RWPE2 (cell line): ENCODE measurements around the gene SBDS.

Experiments
- ATAC-seq: fragments of 200-7000 bp; cut with Tn5 transposase; 3 replicates; pipeline ENCODE4 v1.9.1; 2021; ENCODE audit warnings: low read depth
- DNase-seq: peaks from one replicate; pipeline ENCODE4 v3.0.0-alpha.2; 2020; ENCODE audit warnings: low spot score
- H3K27ac ChIP-seq: fragments of 450-650 bp; 2 replicates; pipeline ENCODE4 v1.5.1; 2017; ENCODE audit warnings: mild to moderate bottlenecking; ENCODE audit not compliant: poor library complexity, severe bottlenecking
- H3K27me3 ChIP-seq: fragments of 250-450 bp; sonication (Bioruptor Pico); 2 replicates; pipeline ENCODE4 v1.5.1; 2021; ENCODE audit warnings: mild to moderate bottlenecking, moderate library complexity; ENCODE audit not compliant: insufficient read depth, poor library complexity, severe bottlenecking
- H3K36me3 ChIP-seq: fragments of 250-450 bp; sonication (Bioruptor Pico); 2 replicates; pipeline ENCODE4 v1.5.1; 2020; ENCODE audit warnings: low read depth, mild to moderate bottlenecking, moderate library complexity
- H3K4me1 ChIP-seq: fragments of 250-450 bp; sonication (Bioruptor Pico); 2 replicates; pipeline ENCODE4 v1.5.1; 2021; ENCODE audit warnings: mild to moderate bottlenecking, moderate library complexity; ENCODE audit not compliant: insufficient read depth, poor library complexity, severe bottlenecking
- H3K4me3 ChIP-seq: fragments of 250-450 bp; sonication (Bioruptor Pico); 2 replicates; pipeline ENCODE4 v1.5.1; 2021; ENCODE audit warnings: mild to moderate bottlenecking, moderate library complexity; ENCODE audit not compliant: severe bottlenecking
- H3K9me3 ChIP-seq: fragments of 250-450 bp; sonication (Bioruptor Pico); 2 replicates; pipeline ENCODE4 v1.5.1; 2021; ENCODE audit warnings: mild to moderate bottlenecking, moderate library complexity; ENCODE audit not compliant: severe bottlenecking
- TF ChIP-seq, protein P1 (sequence below): fragments of 450-650 bp; IDR thresholded peaks from one replicate; pipeline ENCODE4 v1.5.1; 2017; ENCODE audit warnings: mild to moderate bottlenecking, moderate library complexity; ENCODE audit not compliant: poor library complexity, severe bottlenecking

The SBDS gene

DNA sequence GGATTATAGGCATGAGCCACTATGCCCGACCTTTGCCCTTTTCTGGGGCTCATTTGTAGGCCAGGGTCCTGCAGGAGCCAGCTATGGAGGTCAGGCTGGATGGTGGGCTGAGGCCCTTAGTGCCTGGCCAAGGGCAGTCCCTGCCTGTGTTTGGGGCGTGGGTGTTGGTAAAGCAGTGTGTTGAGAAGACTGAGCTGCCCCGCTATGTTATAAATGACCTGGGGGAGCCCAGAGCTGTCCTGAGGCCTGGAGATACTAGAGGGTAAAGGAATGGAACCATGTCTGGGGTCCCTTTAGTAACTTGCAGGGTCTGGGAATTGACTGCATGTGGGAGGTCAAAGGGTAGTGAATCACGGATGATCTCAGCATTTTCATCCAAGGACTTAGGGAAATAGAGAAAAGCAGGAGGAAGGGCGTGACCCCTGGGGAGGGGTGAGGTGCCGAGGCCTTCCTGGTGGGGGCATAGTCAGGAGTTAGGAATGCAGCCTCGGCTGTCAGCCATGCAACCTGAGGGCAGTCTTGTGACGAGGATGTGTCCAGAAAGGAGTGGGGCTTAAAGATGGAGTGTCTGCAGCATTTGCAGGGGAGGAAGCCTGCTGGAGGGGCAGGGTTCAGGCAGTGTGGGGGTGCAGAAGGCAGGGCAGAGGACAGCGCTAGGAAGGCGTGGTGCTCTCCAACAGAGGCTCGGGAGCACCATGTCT lies 42.9 kb downstream of the SBDS start:
- no peaks in the 10 kb centered on the region for H3K27me3 ChIP-seq
- H3K9me3 ChIP-seq, result no peaks in the 10 kb centered on the region
- peaks cover 14% of the 10 kb centered on the region for H3K4me1 ChIP-seq
- DNase-seq (peak; percentile 84), ATAC-seq (peak; percentile 99)
- H3K4me3 ChIP-seq, result no peak overlapping the region
- peak overlapping the region; percentile 81 for H3K27ac ChIP-seq
- TF ChIP-seq, protein P1, sequence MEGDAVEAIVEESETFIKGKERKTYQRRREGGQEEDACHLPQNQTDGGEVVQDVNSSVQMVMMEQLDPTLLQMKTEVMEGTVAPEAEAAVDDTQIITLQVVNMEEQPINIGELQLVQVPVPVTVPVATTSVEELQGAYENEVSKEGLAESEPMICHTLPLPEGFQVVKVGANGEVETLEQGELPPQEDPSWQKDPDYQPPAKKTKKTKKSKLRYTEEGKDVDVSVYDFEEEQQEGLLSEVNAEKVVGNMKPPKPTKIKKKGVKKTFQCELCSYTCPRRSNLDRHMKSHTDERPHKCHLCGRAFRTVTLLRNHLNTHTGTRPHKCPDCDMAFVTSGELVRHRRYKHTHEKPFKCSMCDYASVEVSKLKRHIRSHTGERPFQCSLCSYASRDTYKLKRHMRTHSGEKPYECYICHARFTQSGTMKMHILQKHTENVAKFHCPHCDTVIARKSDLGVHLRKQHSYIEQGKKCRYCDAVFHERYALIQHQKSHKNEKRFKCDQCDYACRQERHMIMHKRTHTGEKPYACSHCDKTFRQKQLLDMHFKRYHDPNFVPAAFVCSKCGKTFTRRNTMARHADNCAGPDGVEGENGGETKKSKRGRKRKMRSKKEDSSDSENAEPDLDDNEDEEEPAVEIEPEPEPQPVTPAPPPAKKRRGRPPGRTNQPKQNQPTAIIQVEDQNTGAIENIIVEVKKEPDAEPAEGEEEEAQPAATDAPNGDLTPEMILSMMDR, result no peak
- peaks cover 90% of the 10 kb centered on the region for H3K36me3 ChIP-seq

- no peak for ATAC-seq
- TF ChIP-seq, protein P1, result no peak
These were observed 44.6 kb downstream of the SBDS start for GRCh38 chr7:66950763-66951162.

DNA sequence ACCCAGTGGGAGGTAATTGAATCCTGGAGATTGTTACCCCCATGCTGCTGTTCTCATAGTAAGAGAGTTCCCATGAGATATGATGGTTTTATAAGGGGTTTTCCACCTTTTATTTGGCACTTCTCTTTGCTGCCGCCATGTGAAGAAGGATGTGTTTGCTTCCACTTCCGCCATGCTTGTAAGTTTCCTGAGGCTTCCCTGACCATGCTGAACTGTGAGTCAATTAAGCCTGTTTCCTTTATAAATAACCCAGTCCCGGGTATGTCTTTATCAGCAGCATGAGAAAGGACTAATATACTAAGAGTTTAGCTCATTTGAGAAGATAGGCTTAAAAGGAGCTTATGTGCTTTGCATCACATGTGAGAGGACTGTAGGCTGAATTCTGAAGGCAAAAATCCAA lies 45.1 kb downstream of the SBDS start:
- Histone ChIP-seq H3K9me3 (no peaks in the 10 kb centered on the region), H3K36me3 (peaks cover 82% of the 10 kb centered on the region), H3K27me3 (no peaks in the 10 kb centered on the region), H3K4me3 (no peak overlapping the region), H3K27ac (peak overlapping the region; percentile 81), H3K4me1 (peaks cover 14% of the 10 kb centered on the region)
- DNase-seq (no peak), ATAC-seq (no peak)
- TF ChIP-seq, protein P1, result no peak

More at GRCh38 chr7:66950763-66951162, 44.6 kb downstream of the SBDS start:
- H3K36me3 ChIP-seq, result peaks cover 82% of the 10 kb centered on the region
- DNase-seq, result peak; percentile 17
- no peak overlapping the region for H3K4me3 ChIP-seq
- H3K27ac ChIP-seq, result peak overlapping the region; percentile 81
- peaks cover 14% of the 10 kb centered on the region for H3K4me1 ChIP-seq
- no peaks in the 10 kb centered on the region for H3K9me3 ChIP-seq
- no peaks in the 10 kb centered on the region for H3K27me3 ChIP-seq

- Histone ChIP-seq H3K4me1 (peaks cover 14% of the 10 kb centered on the region), H3K27ac (no peak overlapping the region), H3K27me3 (no peaks in the 10 kb centered on the region), H3K4me3 (no peak overlapping the region), H3K36me3 (peaks cover 82% of the 10 kb centered on the region), H3K9me3 (no peaks in the 10 kb centered on the region)
- DNase-seq, result no peak
- TF ChIP-seq, protein P1, result no peak
- ATAC-seq, result no peak
These were observed 46.8 kb downstream of the SBDS start for GRCh38 chr7:66948480-66949109.

DNA sequence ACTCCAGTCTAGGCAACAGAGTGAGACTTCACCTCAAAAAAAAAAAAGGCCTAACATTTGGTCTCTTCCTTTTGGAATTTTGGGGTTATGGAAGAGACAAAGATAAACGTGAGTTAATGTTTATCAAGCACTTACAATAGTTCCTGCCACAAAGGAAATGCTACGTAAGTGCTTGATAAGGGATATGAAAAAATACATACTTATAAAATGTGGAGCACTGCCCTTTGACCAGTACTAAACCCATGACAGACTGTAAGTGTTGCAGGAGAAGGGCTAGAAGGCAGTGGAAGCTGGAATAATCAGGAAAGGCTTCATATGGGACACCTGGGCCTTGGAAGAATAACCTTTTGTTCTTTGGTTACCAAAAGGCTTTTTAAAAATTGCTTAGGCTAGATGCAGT lies 48.8 kb downstream of the SBDS start:
- TF ChIP-seq, protein P1, result no peak
- Histone ChIP-seq H3K27me3 (no peaks in the 10 kb centered on the region), H3K36me3 (peaks cover 82% of the 10 kb centered on the region), H3K9me3 (no peaks in the 10 kb centered on the region), H3K27ac (no peak overlapping the region), H3K4me3 (no peak overlapping the region), H3K4me1 (no peaks in the 10 kb centered on the region)
- no peak for DNase-seq
- no peak for ATAC-seq
